NCI-H446 (cell line): ENCODE data around the gene CRACDL.
"Not testable (repeated sequence)": the region's sequence is repeated elsewhere in the genome, so short reads cannot be mapped to it uniquely, and the experiment has no call there.

Experiments
- DNase-seq, 2 experiments: peaks; one replicate each; lab custom pipeline; 2025; lab: John Stamatoyannopoulos, UW

Gene CRACDL

DNA sequence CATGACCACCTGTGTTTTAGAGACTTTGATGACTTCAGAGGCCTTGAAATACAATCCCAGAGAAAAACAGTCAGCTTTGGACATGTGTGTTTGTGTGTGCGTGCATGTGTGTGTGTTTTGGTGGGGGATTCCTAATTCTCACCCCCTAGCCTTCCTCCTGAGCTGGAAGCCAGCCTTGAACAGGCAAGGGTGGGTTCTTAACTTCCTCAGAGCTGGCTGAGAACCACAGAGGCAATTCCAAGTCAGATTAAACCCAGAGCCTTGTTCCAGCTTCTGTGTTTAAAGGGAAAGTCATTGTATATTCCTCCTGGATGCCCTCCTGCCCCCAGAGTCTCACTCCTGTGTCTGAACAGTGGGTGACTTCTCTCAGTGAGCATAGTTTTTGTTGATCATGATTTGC is 159.9 kb downstream of the CRACDL start:
- DNase-seq = peak; percentile 63 to 71

DNA sequence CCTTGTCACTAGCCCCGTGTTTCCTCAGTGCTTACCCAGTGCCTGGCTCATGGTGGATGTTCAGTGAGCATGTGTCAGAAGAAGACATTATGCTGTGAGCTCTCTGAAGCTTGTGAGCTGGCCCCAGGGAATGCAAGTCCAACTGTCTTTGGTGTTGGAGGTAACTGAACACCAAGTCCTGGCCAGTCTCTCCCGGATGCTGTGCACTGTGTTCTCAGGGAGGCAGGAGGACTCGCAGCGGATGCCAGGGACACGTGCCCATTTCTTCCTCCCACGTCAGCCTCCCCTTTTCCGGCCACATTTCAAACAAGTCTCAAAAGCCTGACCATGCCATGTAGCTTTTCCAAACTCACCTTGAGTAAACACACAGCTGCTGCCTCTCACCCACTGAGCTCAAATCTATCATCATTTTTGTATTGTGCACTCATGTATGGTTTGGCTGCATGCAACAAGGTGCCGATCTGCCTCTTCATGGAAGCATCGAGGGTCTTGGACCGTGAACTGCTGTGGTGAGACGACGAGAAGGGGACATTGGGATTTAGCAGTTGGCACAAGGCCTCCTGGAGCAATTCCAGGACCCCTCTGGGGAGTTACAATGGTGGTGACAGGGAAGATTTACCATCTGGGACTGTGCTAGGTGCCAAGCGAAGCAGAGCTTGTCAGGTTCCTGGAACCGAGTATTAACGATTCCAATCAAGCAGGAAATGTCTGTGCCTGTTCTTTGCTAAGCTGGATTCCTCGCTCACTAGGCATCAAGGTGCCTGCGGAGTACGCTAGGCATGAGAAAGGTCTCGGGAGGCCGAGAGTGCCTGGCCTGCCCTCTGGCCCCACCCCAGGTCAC is 160.7 kb downstream of the CRACDL start:
- peak; percentile 97 for DNase-seq

DNA sequence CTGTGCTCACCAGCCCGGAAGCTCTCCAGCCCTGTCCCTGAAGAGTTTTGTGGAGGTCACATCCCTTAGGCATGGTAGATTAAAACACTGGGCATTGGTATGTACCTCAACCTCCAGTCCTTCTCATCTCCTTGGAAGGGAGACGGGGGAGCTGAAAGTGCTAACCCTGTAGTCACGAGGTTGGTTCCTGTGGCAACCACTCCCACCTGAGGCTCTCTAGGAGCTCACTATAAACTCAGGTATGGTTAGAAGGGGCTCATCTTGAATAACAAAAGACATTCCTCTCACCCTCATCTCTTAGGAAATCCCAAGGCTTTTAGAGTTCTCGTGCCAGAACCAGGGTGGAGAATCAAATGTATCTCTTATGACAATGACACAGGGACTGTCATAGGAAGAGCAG is 162.1 kb downstream of the CRACDL start:
- no peak for DNase-seq

DNA sequence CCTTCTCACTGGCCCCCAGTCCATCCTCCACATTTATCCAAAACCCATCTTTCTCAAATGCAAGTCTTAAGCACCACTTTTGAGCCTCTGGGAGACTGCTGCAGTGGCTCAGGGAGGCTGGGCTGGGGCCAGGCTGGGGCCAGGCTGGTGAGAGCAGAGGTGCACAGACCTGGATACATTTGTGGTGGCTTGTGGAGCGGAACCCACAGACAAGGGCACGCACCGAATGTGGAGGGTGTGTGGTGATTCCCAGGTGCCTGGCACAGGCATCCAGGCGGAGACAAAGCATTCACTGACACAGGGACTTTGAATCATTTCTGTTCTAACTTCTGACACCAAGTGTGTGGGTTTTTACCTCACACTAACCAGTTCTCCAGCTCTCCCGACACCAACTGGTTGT is 162.9 kb downstream of the CRACDL start:
- DNase-seq = no peak

DNA sequence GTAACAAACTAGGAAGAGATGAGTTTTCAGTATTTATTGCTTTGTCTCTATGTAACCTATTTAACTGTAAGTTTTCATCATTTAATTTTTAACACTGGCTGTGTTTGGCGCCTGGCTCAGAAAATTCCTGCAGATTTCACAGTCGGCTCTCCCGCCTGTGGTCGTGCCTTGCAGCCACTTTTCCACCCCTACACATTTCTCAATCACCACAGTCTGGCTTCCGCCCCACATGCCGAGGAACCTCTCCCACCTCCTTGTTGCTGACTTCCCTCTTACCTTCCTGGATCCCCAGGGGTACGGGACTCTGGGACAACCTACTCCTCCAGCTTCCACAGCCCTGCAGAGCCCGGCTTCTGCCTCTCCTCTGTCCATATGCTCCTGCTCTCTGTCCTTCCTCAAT is 163.5 kb downstream of the CRACDL start:
- DNase-seq = no peak

DNA sequence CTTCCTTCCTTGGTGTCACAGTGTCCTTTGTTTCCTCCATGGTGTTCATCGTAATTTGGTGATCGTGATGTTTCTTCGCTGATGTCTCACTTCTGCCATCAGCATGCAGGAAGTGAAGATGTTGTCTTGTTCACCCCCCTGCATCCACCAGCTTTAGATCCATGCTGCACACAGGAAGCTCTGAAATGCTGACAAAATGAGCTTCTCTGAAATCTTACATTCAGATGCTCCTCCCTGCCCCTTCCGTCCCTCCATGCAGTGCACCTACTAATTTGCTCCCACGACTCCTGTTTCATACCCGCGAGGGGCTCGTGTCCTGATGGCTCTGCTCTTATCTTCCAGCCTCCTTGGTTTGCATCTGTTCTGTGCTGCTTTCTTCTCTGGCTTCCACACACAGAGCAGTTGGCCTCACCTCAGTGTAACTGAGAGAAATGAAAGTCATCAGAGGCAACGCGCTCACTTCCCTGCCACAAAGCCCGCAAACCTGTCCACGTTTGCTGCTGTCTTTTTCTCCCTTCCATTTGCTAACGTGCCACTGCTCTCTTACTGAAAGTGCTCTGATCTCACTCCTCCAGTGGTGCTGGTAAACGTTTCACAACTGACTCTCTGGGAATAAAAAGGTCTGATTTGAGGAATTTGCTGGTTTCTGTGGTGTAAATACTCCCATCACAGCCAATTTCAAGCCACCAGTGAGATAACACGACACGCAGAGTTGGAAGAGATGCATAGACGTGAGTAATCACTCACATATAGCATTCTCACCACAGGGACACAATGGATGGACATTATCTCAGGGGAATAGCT is 164.1 kb downstream of the CRACDL start:
- DNase-seq = no peak

DNA sequence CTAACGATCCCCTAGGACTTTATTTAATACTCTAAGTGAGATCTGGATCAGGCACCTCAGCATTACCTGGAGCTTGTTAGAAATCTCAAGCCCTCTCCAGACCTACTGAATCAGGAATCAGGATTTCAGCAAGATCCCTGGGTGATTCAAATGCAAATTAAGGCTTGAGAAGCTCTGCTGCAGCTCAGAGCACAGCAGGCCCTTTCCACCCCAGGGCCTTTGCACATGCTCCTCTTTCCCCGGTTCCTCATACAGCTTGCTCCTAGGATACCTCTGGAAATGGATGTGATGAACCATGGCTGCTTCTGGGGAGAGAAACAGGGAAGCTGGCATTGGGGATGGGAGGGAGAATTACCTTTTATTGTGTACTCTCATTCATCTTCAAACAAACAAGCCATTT is 164.8 kb downstream of the CRACDL start:
- no peak for DNase-seq

DNA sequence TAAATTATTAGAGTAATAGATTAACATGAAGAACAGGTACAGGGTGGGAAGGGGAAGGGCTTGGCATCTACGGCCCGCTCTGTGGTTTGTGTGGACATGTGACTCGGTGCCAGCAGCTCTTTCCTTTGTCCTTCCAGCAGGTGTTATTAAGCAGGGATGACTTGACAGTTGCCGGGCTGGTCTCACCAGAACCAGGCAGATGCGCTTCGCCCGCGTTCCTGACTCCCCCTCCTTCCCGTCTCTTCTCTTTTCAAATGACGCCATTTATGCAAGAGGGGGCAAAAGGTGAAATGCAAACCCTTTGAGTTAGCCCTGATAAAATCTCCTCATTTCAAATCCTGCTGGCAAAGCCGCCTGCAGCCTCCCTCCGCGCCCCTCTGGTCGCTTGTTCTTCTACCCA is 166.2 kb downstream of the CRACDL start:
- no peak for DNase-seq

DNA sequence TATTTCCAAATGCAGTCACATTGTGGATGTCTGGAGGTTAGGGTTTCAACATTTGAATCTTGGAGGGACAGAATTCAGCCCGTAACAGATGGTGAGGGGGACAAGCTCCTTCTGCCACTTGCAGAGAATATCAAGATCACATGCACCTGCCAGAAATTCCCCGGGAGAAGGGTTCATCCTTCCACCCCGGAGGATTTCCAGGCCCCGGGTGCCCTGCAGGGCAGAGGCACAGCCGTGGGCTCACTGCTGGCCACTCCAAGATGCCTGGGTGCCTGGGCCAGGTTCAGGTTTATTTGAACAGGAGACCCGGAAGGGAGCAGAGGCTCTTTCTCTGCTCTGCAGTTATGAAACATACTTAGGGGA is 166.9 kb downstream of the CRACDL start:
- DNase-seq = peak in 1 of 2 experiments; percentile 43

DNA sequence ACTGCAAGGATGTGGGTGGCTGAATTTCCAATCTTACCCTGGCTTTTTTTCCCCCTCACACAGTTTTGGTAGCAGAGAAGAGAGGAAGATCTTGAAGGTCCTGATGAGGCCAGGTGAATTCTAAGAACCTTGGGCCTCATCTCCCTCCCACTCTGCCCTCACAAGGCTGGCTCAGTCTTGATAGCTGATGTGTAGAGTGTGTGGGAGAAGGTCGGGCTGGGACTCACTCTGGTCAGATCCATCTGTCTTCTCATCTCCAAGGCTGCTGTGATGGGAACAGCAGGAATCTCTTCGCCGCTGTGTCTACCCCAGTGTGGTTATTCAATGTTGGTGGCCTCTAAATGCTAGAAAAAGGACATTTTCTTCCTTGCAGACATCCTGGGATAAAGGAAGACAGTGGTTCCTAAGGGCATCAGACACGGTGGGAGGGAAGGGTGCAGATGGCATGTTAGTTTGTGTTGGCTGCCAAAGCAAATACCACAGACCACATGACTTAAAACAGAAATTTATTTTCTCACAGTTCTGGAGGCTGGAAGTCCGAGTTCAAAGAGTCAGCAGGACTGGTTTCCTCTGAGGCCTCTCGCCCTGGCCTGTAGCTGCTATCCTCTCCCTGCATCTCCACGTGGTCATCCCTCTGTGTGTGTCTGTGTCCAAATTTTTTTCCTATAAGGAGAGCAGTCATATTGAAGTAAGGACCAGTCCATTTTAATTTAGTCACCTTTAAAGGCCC is 167.5 kb downstream of the CRACDL start:
- peak; percentile 24 to 59 for DNase-seq

DNA sequence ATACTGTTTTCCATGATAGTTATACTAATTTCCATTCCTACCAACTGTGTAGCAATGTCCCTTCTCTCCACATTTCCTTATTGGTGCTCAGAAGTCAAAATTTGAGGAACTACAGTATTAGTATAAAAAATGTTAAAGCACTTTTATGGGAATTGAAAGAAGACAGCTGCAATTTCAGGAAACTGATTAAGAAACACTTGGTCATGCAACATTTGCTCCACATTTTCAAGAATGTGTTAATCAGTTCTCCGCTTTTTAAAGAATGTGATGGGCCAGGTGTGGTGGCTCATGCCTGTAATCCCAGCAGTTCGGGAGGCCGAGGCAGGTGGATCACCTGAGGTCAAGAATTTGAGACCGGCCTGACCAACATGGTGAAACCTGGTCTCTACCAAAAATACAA is 171.5 kb downstream of the CRACDL start:
- DNase-seq = no peak

DNA sequence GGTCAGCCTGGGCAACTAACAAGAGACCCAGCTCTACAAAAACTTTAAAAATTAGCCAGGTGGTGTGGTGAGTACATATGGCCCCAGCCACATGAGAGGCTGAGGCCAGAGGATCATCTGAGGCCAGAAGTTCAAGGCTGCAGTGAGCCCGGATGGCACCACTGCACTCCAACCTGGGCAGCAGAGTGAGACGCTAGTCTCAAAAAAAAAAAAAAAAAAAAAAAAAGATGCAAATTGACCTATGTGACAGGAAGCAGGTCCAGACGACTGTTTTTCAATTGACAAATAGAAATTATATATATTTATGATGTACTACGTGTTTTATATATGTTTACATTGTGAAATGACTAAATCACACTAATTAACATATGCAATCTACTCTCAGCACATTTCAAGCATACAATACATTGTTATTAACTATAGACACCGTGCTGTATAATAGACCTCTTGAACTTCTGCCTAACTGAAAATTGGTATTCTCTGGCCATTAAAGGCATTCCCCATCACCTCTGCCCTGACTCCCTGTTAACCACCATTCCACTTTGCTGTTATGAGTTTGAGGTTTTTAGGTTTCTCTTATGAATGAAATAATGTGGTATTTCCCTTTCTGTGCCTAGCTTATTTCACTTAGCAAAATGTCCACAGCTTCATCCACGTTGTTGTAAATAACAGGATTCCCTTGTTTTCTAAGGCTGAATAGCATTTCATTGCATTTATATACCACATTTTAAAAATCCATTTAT is 172.6 kb downstream of the CRACDL start:
- no peak for DNase-seq

DNA sequence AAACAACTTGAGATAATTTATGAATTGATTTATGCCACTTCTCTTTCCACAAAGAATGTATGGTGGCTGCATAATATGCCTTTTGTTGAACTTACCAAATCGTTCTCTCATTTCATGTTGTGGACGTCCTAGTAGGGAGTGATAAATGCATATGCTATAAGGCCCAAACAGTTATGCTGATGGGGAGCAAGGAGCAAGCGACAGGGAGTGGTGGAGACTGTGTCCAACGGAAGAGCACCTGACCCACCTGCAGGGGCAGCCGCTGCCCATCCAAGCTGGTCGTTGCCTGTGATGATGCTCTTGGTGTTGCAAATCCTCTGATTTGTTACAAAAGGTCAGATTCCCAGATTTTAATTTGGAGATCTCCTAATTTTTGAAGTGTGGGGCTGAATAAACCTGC is 174.1 kb downstream of the CRACDL start:
- DNase-seq = no peak

DNA sequence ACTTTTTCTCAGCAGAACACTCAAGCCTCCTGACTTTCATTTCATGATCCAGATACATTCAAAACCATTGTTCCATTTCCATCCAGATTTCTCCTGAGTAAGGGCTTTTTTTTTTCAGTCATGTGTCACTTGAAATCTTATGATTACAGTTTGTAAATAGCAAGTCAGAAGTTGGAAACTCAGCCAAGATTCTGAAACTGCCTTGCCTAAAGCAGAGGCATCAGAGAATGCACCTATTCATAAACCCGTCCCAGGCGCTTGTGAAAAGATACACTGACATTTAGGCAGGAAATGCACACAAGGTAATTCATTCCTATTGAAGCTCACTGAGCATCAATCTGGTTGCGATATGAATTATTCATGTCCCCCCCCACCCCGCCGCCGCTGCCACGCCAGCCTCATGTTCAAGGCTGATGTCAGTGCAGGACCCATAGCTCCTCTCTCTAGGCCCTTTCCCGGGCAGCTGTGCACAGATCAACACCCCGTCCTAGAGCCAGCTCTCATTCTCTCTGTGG is 174.7 kb downstream of the CRACDL start:
- peak in 1 of 2 experiments; percentile 30 for DNase-seq

DNA sequence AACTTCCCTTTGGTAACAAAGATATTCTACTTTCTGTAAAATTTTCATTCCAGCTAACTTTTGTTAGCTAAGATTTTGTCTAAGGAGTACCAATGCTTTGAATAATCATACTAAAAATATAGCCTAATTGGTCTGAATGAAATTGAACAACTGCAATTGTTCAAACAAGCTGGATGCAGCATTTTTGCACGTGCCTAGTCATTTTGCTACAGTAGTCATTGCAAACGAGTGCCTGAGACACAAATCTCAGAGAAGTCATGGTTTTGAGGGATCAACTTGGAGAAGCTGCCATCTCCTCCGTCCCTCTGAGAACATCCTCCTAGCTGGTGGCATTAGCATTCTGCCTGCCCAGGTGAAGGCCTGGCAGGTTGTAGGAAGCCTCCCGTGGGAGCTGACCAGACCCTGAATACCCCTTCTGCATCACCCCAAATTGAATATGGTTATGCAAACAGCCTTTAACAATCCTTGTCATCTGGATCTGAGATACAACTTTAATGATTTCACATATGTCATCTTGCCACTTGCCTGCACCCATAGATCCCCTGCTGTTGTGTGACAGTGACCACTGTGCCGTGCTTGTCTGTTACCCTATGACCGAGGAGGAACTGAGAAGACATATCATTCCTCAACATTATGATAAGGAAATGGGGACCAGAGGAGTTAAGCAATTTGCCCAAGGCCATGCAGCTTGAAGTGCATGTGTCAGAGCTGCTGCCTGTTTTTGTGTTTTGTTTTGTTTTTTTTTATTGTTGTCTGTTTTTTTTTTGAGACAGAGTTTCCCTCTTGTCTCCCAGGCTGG is 176.0 kb downstream of the CRACDL start:
- no peak for DNase-seq

DNA sequence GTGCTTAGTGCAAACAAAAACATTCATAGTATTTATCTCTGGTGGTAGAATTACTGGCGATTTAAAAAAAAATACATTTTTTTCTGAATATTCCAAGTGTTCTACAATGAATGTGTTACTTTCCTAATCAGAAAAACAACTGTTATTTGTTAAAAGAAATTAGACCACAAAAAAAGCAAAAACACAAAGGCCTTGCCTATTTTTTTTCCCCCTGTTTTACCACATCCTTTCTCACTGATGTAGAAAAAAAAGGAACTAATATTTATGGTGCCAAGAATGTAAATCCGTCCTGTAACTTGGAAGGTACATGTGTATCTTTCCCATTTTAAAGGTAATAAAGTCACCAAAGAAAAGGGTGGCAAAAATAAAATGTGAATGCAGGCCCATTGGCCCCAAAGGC is 176.7 kb downstream of the CRACDL start:
- DNase-seq = no peak

DNA sequence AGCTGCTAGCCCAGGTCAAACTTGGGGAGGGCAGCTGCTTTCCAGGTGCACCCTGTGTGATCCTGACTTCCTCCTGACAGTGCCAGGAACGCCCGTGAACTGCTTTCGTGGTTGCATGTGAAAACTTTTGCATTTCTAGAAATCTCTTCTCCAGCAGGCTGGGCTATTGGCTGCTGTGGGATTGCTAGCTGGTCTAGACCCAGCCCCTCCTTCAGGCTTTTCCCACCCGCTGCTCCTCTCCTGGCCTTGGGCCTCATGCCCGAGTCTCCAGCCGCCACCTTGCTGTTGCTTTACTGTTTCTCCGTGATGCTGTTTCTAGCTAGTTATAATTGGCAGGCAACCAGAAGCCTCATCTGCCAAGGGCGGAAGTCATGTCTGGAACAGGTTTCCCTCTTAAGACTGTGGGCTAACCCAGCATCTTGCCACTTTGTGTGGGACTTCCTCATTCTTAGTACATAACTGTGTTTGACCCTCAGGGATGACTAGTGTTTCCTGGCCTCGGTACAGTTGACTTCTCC is 178.1 kb downstream of the CRACDL start:
- peak; percentile 73 to 93 for DNase-seq

DNA sequence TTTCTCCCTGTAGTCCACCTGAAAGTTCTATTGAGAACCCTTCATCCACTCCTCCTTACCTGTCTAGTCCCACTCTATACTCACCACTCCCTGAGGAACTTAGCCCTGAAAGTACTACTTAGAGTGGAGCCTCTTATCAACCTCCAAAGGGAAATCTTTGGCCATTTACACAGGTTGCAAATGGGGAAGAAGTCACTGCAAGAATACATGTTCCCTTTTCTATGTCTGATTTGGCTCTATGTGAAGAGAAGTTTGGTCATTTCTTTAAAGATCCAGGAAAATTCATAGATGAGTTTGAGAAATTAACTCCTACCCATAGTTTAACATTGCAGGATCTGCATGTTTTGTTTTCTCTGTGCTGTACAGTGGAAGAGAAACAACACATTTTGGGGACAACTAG is 182.2 kb downstream of the CRACDL start:
- DNase-seq = no peak

DNA sequence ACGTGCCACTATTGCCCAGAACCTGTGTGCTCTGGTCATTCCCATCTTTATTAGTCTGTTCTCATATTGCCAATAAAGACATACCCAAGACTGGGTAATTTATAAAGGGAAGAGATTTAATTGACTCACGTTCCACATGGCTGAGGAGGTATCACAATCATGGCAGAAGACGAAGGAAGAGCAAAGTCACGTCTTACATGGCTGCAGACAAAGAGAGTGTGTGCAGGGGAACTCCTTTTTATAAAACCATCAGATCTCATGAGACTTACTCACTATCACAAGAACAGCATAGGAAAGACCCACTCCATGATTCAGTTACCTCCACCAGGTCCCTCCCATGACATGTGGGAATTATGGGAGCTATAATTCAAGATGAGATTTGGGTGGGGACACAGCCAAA is 183.3 kb downstream of the CRACDL start:
- not testable (repeated sequence) for DNase-seq

DNA sequence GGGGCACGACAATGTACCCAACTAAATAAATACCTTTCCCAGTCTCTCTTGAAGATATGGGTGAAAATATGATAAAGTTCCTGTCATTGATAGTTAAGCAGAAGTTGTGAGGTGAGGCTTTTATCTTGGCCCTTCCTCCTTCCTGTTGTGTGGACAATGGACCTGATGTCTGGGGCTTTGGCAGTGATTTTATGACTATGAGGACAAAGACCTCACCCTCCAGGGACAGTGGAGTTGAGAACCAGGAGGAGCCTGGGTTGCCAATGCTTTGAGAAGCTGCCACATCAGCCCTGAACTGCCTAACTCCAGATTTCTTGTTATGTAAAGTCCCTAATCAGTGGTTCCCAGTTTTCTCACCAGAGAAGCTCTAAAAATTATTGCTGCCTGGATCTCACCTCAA is 184.3 kb downstream of the CRACDL start:
- no peak for DNase-seq
